HG02610 (cell line): ENCODE measurements around the gene MPZL3.
"Not testable (repeated sequence)": the region's sequence is repeated elsewhere in the genome, so short reads cannot be mapped to it uniquely, and the experiment has no call there.

Experiments used
- ATAC-seq: cut with Tn5 transposase; IDR thresholded peaks from one replicate; pipeline ENCODE4 v1.9.1; 2021; ENCODE audit warnings: mild to moderate bottlenecking, moderate library complexity; ENCODE audit not compliant: unreplicated experiment

MPZL3 gene

GRCh38 chr11:118213781-118214180 is 38.4 kb downstream of the MPZL3 start:
- no peak for ATAC-seq

DNA sequence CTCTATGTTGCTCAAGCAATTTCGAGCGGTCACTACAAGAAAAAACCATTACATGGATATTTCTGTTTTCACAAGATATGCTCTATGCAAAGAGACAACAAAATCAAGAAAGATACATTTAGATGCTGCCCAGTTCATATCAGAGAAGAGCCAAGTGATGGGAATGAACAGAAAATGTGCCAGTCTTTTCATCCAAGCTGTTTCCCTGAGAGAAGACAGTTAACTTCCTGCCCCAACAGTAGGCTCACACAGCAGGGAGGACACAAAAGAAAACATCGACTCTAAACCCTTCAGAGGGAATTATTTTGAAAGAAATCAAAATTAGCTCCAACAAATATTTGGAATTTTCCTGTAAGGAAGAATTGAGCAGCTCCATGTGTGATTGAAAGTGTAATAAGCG is 39.0 kb downstream of the MPZL3 start:
- ATAC-seq = no peak

GRCh38 chr11:118212781-118213191 is 39.4 kb downstream of the MPZL3 start:
- no peak for ATAC-seq

DNA sequence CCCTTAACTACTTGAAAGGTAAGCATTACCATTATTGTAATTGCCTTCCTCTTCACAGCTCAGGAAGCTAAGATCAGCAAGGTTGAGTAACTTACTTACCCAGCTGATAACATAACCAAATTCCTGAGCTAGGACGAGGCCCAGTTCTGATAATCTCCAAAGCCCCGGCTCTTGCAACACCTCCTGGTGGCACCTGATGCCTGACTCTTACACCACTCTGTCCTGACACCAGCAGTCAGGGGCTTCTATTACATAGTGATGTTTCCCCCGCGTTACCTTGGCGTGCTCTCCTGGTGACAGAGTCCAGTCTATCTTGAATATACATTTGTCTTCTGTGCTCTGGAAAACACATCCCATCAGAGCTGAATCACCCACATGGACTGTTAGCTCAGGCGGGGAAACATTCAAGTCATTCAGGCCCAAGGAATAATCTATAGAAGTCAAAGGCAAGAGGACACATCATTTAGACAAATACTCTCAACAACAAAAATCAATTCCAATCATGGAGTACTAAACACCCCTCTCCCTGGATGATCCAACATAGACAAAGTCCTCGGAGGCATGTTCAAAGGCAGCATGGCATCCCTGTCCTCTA is 39.9 kb downstream of the MPZL3 start:
- ATAC-seq = no peak

- ATAC-seq = no peak
These were observed 41.2 kb downstream of the MPZL3 start for GRCh38 chr11:118211006-118211405.

GRCh38 chr11:118210323-118210722 is 41.8 kb downstream of the MPZL3 start:
- no peak for ATAC-seq

DNA sequence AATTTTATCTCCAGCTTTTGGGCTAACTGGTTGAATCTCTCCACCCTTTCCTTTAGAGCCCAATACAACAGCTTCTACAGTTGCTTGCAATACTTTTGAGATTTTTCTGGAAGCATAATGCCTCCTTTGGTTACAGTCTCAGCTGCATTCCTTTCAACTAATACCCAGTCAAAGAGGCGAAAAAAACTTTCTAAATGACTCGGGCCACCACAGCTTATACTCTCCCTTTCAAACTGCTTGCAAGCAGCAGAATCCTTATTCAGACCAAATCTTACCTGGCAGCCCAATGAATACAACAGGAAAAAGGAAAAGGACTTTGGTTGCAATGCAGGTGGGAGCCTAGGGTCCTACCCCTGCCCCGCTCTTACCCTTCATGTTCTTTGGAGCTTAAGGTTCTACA is 43.1 kb downstream of the MPZL3 start:
- ATAC-seq = no peak

DNA sequence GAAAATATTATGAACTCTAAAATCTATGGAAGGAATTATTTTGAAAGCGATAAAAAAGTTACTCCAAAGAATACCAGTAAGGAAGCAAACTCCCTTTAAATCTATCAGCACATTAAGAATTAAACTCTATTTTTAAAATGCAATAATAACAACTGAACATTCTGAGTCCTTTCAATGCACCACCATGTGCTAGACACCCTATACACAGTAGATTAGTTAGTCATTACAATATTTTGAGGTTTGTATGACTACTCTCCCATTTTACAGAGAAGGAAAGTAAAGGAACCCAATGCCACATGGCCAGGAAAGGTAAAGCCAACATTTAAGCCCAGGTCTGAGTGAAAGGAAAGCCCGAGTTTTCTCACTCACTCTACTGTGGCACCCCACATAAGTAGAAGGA is 45.1 kb downstream of the MPZL3 start:
- ATAC-seq = no peak

- ATAC-seq = no peak
These were observed 45.7 kb downstream of the MPZL3 start for GRCh38 chr11:118206391-118207031.

GRCh38 chr11:118205606-118206378 is 46.4 kb downstream of the MPZL3 start:
- no peak for ATAC-seq

- ATAC-seq = no peak
These were observed 49.4 kb downstream of the MPZL3 start for GRCh38 chr11:118202599-118203422.

GRCh38 chr11:118201966-118202365 is 50.2 kb downstream of the MPZL3 start:
- ATAC-seq = no peak

GRCh38 chr11:118200901-118201680 is 51.1 kb downstream of the MPZL3 start:
- ATAC-seq = no peak

- no peak for ATAC-seq
These were observed 51.7 kb downstream of the MPZL3 start for GRCh38 chr11:118200497-118200896.

DNA sequence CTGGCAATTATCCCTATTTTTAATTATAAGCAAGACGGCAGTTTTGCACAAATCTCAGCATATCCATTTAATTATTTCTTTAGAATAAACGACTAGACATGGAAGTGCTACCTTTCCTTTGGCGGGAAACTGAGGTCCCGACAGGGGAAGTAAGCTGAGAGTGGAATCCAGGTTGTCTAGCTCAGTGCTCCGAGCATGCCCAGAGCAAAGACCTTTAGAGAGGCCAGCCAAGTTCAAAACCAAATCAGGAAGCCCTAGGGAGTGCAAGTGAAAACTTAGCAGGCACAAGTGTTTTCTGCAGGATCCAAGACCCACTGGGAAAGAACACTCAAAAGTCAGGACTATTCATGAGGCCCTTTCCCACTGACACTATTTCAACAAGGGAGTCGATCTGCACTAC is 53.0 kb downstream of the MPZL3 start:
- ATAC-seq = no peak

GRCh38 chr11:118198370-118198769 is 53.8 kb downstream of the MPZL3 start:
- ATAC-seq = no peak

DNA sequence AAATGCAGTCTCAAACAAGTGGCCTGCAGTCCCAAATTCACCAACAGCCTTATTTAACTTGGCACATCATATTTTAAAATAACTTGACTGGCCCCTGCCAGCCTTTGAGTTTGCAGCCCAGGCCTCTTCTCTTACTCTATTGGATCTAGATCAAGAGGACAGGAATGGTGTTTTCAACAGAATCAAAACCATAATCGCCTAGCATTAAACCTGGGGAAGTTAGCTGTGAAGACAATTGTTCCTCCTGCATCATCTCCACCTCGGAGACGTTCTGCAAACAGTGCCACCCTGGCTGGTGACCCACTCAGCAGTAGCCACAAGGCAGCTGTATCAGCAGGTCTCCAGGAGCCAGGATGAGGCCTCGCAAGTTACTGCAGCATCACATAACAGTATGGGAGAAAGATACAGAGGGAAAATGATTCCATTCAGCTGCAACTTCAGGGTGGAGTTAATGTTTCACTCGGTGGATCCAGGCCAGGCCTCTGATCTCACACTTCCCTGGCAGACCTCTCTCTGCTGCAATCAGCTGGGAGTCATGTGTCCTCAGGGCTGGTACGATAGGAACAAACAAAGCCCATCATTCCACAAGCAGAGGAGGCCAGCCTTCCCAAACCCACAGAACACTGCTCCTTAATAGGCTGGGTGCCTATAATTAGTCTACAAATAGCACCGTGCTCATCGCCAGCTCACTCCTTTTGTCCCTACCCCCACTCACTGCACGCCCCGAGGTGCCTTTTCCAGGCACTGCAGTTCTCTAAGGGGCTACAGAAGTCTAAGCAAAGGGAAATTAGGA is 57.1 kb downstream of the MPZL3 start:
- no peak for ATAC-seq

DNA sequence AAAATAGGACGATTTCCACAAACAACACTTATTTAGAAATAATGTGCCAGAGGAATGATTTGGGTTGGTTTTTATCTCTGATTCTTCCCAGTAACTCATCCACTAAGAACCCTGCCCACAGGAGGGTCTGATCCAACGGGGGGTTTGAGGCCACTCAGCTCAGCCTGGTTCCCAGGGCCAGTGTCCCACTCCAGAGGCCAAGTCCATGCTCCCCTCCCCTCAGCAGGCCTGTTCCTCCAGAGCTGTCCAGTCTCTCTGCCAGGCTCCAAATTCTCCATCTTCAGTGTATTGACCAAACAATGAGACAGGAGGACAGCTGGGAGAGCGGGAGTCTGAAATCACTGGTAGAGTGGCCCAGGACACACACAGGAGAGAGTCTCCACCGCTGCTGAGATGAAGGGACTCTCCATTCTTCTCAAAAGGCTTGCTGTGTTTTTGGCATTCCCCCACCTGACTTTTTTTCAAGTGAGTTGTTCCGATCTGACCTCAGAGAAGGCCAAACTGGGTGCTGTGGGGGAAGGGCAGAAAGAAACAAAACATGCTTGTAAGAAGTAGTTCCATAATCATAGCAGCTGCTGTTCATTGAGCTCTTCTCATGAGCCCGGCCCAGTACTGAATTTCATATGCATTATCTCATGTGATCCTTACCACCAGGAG is 58.1 kb downstream of the MPZL3 start:
- ATAC-seq = no peak

- ATAC-seq = not testable (repeated sequence)
These were observed 59.3 kb downstream of the MPZL3 start for GRCh38 chr11:118192817-118193216.
